K562 (cell line): Measurements from ENCODE around the gene NFS1. TPM values are rescaled to one million over a fixed set of nuclear protein-coding genes. Genes with fewer than 3 reads are reported as not detected.
A peak's percentile ranks its signal among the peaks of the same experiment; 100 is the strongest.

ENCODE experiments used
- BCOR ChIP-seq: fragments of 450-650 bp; IDR thresholded peaks from 2 replicates; pipeline ENCODE4 v1.6.1; 2016
- C11orf30 ChIP-seq: fragments of 450-650 bp; IDR thresholded peaks from 2 replicates; pipeline ENCODE4 v1.6.1; 2016; ENCODE audit warnings: low read depth, mild to moderate bottlenecking
- E4F1 ChIP-seq: fragments of 250-450 bp; sonication (Bioruptor Pico); IDR thresholded peaks from 2 replicates; pipeline ENCODE4 v1.5.0; 2021; ENCODE audit warnings: mild to moderate bottlenecking, borderline replicate concordance
- ELF4 ChIP-seq: fragments of 450-650 bp; formaldehyde crosslinking; IDR thresholded peaks from 2 replicates; pipeline ENCODE4 v1.4.0; 2022; ENCODE audit warnings: missing genetic modification characterization
- FOXM1 ChIP-seq, 2 experiments: fragments of 450-650 bp in 1 of 2; sonication (generic) in 1 of 2; formaldehyde crosslinking in 1 of 2; IDR thresholded peaks; 2 replicates each; pipeline versions ENCODE4 v1.6.1 to v1.9.0; 2017 to 2022; ENCODE audit warnings: low read depth in 2 of 2, mild to moderate bottlenecking in 2 of 2, missing genetic modification reagents in 1 of 2, moderate library complexity in 1 of 2
- GTF2F1 ChIP-seq: IDR thresholded peaks from 2 replicates; pipeline ENCODE4 v1.6.1; 2011; ENCODE audit warnings: low read depth, low read length, improper control_type of control experiment
- HNRNPLL ChIP-seq: fragments of 200-400 bp; formaldehyde crosslinking; IDR thresholded peaks from 2 replicates; pipeline ENCODE4 v1.6.1; 2017; ENCODE audit warnings: low read length, low read depth, mild to moderate bottlenecking; ENCODE audit not compliant: poor library complexity, severe bottlenecking
- IRF2 ChIP-seq: sonication (generic); formaldehyde crosslinking; IDR thresholded peaks from 2 replicates; pipeline ENCODE4 v1.8.1; 2022; ENCODE audit warnings: mild to moderate bottlenecking, missing genetic modification reagents
- MEF2D ChIP-seq: conservative IDR thresholded peaks from 2 replicates; pipeline ENCODE4 v1.6.1; 2016; ENCODE audit warnings: low read depth, missing genetic modification characterization, missing compliant biosample characterization
- NCOA4 ChIP-seq: fragments of 450-650 bp; IDR thresholded peaks from 2 replicates; pipeline ENCODE4 v1.6.1; 2018; ENCODE audit warnings: mild to moderate bottlenecking; ENCODE audit not compliant: partially characterized antibody
- NR1H2 ChIP-seq: sonication (generic); formaldehyde crosslinking; IDR thresholded peaks from 2 replicates; pipeline ENCODE4 v1.4.0; 2020; ENCODE audit warnings: mild to moderate bottlenecking, missing genetic modification reagents
- OTX1 ChIP-seq: fragments of 450-650 bp; formaldehyde crosslinking; IDR thresholded peaks from 2 replicates; pipeline ENCODE4 v1.4.0; 2022; ENCODE audit warnings: mild to moderate bottlenecking
- RBM25 ChIP-seq: fragments of 200-400 bp; formaldehyde crosslinking; IDR thresholded peaks from 2 replicates; pipeline ENCODE4 v1.6.1; 2018; ENCODE audit warnings: low read length, low read depth, moderate library complexity; ENCODE audit not compliant: severe bottlenecking
- SNAPC5 ChIP-seq: fragments of 250-450 bp; sonication (Bioruptor Pico); IDR thresholded peaks from 2 replicates; pipeline ENCODE4 v1.8.0; 2021; ENCODE audit warnings: moderate library complexity, mild to moderate bottlenecking, inconsistent platforms
- XRCC3 ChIP-seq: fragments of 450-650 bp; IDR thresholded peaks from 2 replicates; pipeline ENCODE4 v1.6.1; 2017; ENCODE audit warnings: mild to moderate bottlenecking, moderate library complexity
- XRCC5 ChIP-seq: fragments of 200-400 bp; formaldehyde crosslinking; IDR thresholded peaks from 2 replicates; pipeline ENCODE4 v1.6.1; 2017; ENCODE audit warnings: low read depth, mild to moderate bottlenecking, low read length
- ZNF507 ChIP-seq: conservative IDR thresholded peaks from 2 replicates; pipeline ENCODE4 v1.6.1; 2017; ENCODE audit warnings: missing genetic modification characterization, missing compliant biosample characterization
- ZNF785 ChIP-seq: fragments of 250-450 bp; sonication (Bioruptor Pico); IDR thresholded peaks from 2 replicates; pipeline ENCODE4 v1.4.0; 2020; ENCODE audit warnings: mild to moderate bottlenecking
- polyA plus RNA-seq, 8 experiments: library from polyadenylated mRNA; depleted of rRNA in 4 of 8; stranded (reverse) in 5 of 8; unstranded in 3 of 8; fragments of >200 nt; fragmentation: Nextera tagmentation in 2 of 8; fragmentation: Illumina TruSeq in 1 of 8; extraction: Ambion mirVana in 2 of 8; extraction: Trizol in 1 of 8; gene quantifications; 2 replicates each; pipeline versions ENCODE4 v1.2.1 to v1.2.3, GENCODE V29; 2011 to 2014; ENCODE audit warnings: inconsistent platforms in 1 of 8, missing spikeins in 1 of 8
- total RNA-seq, 7 experiments: library from RNA; depleted of rRNA in 6 of 7; stranded (reverse); fragments of >200 nt in 6 of 7; fragmentation: Illumina TruSeq in 2 of 7; extraction: Trizol in 2 of 7; gene quantifications; 2 replicates each; pipeline versions ENCODE4 v1.2.1 to v1.2.3, GENCODE V29; 2011 to 2021; ENCODE audit warnings: low replicate concordance in 1 of 7
- TF ChIP-seq, protein P1 (sequence below): conservative IDR thresholded peaks from 2 replicates; pipeline ENCODE4 v1.6.1; 2011; ENCODE audit warnings: low read depth, mild to moderate bottlenecking, low read length; ENCODE audit not compliant: control insufficient read depth
- TF ChIP-seq, protein P2 (sequence below), 2 experiments: fragments of 450-650 bp; IDR thresholded peaks; 2 replicates each; pipeline ENCODE4 v1.6.1; 2016
- TF ChIP-seq, protein P3 (sequence below): sonication (generic); formaldehyde crosslinking; IDR thresholded peaks from 2 replicates; pipeline ENCODE4 v1.8.0; 2022; ENCODE audit warnings: missing genetic modification reagents, mild to moderate bottlenecking, borderline replicate concordance

Gene NFS1
- total and polyA plus RNA-seq, 9 of the 15 experiments (the other 6 are each of a cell fraction or from before 2014, with no cell fraction given), result 11.5 to 84.8 (median 47.1) TPM

DNA sequence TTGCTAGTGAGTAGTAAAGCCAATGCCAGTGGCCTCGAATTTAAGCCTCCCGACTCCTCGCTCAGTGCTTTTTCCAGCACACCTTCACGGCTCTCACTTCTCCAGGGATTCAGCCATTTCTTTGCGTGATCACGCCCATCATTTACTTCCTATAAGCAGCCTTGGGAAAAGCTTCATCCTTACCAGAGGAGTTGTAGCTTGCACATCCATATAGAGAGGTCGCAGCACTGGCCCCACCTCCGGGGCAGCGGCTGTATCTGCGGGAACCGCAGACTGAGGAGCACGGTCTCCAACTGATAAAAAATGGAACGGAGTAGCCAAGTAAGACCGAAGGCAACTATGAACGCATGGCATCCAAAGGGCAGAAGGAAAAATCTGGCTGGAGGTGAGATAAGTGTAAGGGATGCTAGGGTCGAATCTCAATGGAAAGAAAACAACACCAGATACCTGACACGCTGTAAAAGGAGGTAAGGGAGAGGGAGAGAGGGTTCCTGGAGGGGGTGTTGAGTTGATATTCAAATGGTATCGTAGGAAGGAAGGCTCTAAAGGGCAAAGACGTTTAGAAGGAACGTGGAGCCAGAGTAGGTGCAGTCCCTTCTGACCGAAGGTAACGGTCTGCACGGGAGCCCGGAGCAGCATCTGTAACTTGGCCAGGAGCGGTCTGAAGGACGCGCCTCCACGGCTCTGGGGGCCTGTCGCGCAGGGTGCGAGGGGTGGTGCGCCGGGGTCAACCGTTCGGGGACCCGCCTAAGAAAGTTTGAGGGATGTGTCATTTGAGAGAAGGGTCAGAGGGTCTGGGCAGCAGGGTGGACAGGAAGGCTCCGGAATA lies 640 bp downstream of the NFS1 start (continued):
- TF ChIP-seq, protein P1, sequence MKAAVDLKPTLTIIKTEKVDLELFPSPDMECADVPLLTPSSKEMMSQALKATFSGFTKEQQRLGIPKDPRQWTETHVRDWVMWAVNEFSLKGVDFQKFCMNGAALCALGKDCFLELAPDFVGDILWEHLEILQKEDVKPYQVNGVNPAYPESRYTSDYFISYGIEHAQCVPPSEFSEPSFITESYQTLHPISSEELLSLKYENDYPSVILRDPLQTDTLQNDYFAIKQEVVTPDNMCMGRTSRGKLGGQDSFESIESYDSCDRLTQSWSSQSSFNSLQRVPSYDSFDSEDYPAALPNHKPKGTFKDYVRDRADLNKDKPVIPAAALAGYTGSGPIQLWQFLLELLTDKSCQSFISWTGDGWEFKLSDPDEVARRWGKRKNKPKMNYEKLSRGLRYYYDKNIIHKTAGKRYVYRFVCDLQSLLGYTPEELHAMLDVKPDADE, result no peak
- no peak for TF ChIP-seq HNRNPLL
- 0 out of 2 replicates have a peak, but pooled peaks have one; percentile 8 for TF ChIP-seq BCOR
- no peak for TF ChIP-seq GTF2F1
- no peak for TF ChIP-seq ZNF785 (CRISPR knock-in tag)
- TF ChIP-seq OTX1 (CRISPR knock-in tag), result peak; percentile 62; the same call in 1 of the 2 replicates
- TF ChIP-seq SNAPC5, result no peak
- TF ChIP-seq ZNF507 (tag), result no peak
- TF ChIP-seq, protein P2, sequence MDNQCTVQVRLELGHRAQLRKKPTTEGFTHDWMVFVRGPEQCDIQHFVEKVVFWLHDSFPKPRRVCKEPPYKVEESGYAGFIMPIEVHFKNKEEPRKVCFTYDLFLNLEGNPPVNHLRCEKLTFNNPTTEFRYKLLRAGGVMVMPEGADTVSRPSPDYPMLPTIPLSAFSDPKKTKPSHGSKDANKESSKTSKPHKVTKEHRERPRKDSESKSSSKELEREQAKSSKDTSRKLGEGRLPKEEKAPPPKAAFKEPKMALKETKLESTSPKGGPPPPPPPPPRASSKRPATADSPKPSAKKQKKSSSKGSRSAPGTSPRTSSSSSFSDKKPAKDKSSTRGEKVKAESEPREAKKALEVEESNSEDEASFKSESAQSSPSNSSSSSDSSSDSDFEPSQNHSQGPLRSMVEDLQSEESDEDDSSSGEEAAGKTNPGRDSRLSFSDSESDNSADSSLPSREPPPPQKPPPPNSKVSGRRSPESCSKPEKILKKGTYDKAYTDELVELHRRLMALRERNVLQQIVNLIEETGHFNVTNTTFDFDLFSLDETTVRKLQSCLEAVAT (IDR thresholded peaks at IDR 0.05), result 0 out of 4 replicates have a peak, but pooled peaks of 1 of the 2 experiments have one; percentile 34
- TF ChIP-seq C11orf30, result no peak
- TF ChIP-seq FOXM1 (IDR thresholded peaks at IDR 0.05; ENCODE audit: low read depth), result no peak
- TF ChIP-seq FOXM1 (CRISPR knock-in tag; IDR thresholded peaks at IDR 0.05; ENCODE audit: low read depth), result no peak
- TF ChIP-seq NR1H2 (CRISPR knock-in tag), result no peak
- no peak for TF ChIP-seq E4F1 (CRISPR knock-in tag)
- TF ChIP-seq RBM25, result no peak
- no peak for TF ChIP-seq MEF2D (tag)
- TF ChIP-seq XRCC3, result no peak
- TF ChIP-seq, protein P3, sequence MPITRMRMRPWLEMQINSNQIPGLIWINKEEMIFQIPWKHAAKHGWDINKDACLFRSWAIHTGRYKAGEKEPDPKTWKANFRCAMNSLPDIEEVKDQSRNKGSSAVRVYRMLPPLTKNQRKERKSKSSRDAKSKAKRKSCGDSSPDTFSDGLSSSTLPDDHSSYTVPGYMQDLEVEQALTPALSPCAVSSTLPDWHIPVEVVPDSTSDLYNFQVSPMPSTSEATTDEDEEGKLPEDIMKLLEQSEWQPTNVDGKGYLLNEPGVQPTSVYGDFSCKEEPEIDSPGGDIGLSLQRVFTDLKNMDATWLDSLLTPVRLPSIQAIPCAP (CRISPR knock-in tag), result no peak
- no peak for TF ChIP-seq NCOA4
- TF ChIP-seq ELF4 (CRISPR knock-in tag), result peak; percentile 40; the same call in 1 of the 2 replicates
- TF ChIP-seq XRCC5, result no peak
- no peak for TF ChIP-seq IRF2 (CRISPR knock-in tag)
